Measurements from ENCODE around the gene CDC7.

Gene CDC7

GRCh38 chr1:91499904-91500755, 521 bp upstream of the CDC7 start:
- Histone ChIP-seq H3K9me3 (ENCODE audit: control insufficient read depth, low read length) (no peaks in the 10 kb centered on the region), H3K9ac (ENCODE audit: low read length) (peak overlapping the region; percentile 86), H3K27me3 (replicated peaks; ENCODE audit: control insufficient read depth, insufficient read depth, low read length) (no peaks in the 10 kb centered on the region), H3K36me3 (ENCODE audit: control insufficient read depth, insufficient read depth, low read length, severe bottlenecking) (no peaks in the 10 kb centered on the region), H3K4me3 (ENCODE audit: low read length) (peak overlapping the region; percentile 96), H3K4me1 (ENCODE audit: control insufficient read depth, insufficient read depth, low read length) (peaks cover 16% of the 10 kb centered on the region)
- no peak for DNase-seq (ENCODE audit: low read depth)

GRCh38 chr1:91501523-91501851, 836 bp downstream of the CDC7 start:
- Histone ChIP-seq H3K9me3 (ENCODE audit: control insufficient read depth, low read length) (no peaks in the 10 kb centered on the region), H3K4me1 (ENCODE audit: control insufficient read depth, insufficient read depth, low read length) (peaks cover 16% of the 10 kb centered on the region), H3K9ac (ENCODE audit: low read length) (peak overlapping the region; percentile 86), H3K4me3 (ENCODE audit: low read length) (peak overlapping the region; percentile 96), H3K36me3 (ENCODE audit: control insufficient read depth, insufficient read depth, low read length, severe bottlenecking) (no peaks in the 10 kb centered on the region), H3K27me3 (replicated peaks; ENCODE audit: control insufficient read depth, insufficient read depth, low read length) (no peaks in the 10 kb centered on the region)
- peak; percentile 72 for DNase-seq (ENCODE audit: low read depth)

- Histone ChIP-seq H3K9ac (ENCODE audit: low read length) (peak overlapping the region; percentile 86), H3K27me3 (replicated peaks; ENCODE audit: control insufficient read depth, insufficient read depth, low read length) (no peaks in the 10 kb centered on the region), H3K9me3 (ENCODE audit: control insufficient read depth, low read length) (no peaks in the 10 kb centered on the region), H3K4me3 (ENCODE audit: low read length) (peak overlapping the region; percentile 96), H3K36me3 (ENCODE audit: control insufficient read depth, insufficient read depth, low read length, severe bottlenecking) (no peaks in the 10 kb centered on the region), H3K4me1 (ENCODE audit: control insufficient read depth, insufficient read depth, low read length) (peaks cover 16% of the 10 kb centered on the region)
- no peak for DNase-seq (ENCODE audit: low read depth)
Measured at GRCh38 chr1:91501971-91502671, 1.5 kb downstream of the CDC7 start.

- Histone ChIP-seq H3K36me3 (ENCODE audit: control insufficient read depth, insufficient read depth, low read length, severe bottlenecking) (no peaks in the 10 kb centered on the region), H3K4me3 (ENCODE audit: low read length) (no peak overlapping the region), H3K9ac (ENCODE audit: low read length) (peak overlapping the region; percentile 21), H3K27me3 (replicated peaks; ENCODE audit: control insufficient read depth, insufficient read depth, low read length) (no peaks in the 10 kb centered on the region), H3K9me3 (ENCODE audit: control insufficient read depth, low read length) (no peaks in the 10 kb centered on the region), H3K4me1 (ENCODE audit: control insufficient read depth, insufficient read depth, low read length) (peaks cover 16% of the 10 kb centered on the region)
- DNase-seq (ENCODE audit: low read depth) = no peak
Measured at GRCh38 chr1:91502672-91503184, 2.1 kb downstream of the CDC7 start.

- H3K36me3 ChIP-seq (ENCODE audit: control insufficient read depth, insufficient read depth, low read length, severe bottlenecking) = no peaks in the 10 kb centered on the region
- no peak for DNase-seq (ENCODE audit: low read depth)
- no peak overlapping the region for H3K4me3 ChIP-seq (ENCODE audit: low read length)
- H3K4me1 ChIP-seq (ENCODE audit: control insufficient read depth, insufficient read depth, low read length) = peaks cover 16% of the 10 kb centered on the region
- H3K27me3 ChIP-seq (replicated peaks; ENCODE audit: control insufficient read depth, insufficient read depth, low read length) = no peaks in the 10 kb centered on the region
- no peak overlapping the region for H3K9ac ChIP-seq (ENCODE audit: low read length)
- H3K9me3 ChIP-seq (ENCODE audit: control insufficient read depth, low read length) = no peaks in the 10 kb centered on the region
Measured at GRCh38 chr1:91503332-91503900, 2.8 kb downstream of the CDC7 start.

GRCh38 chr1:91503975-91504530, 3.4 kb downstream of the CDC7 start:
- DNase-seq (ENCODE audit: low read depth) = no peak
- Histone ChIP-seq H3K9ac (ENCODE audit: low read length) (no peak overlapping the region), H3K36me3 (ENCODE audit: control insufficient read depth, insufficient read depth, low read length, severe bottlenecking) (no peaks in the 10 kb centered on the region), H3K4me3 (ENCODE audit: low read length) (no peak overlapping the region), H3K9me3 (ENCODE audit: control insufficient read depth, low read length) (no peaks in the 10 kb centered on the region), H3K27me3 (replicated peaks; ENCODE audit: control insufficient read depth, insufficient read depth, low read length) (no peaks in the 10 kb centered on the region), H3K4me1 (ENCODE audit: control insufficient read depth, insufficient read depth, low read length) (peaks cover 16% of the 10 kb centered on the region)

- no peaks in the 10 kb centered on the region for H3K9me3 ChIP-seq (ENCODE audit: control insufficient read depth, low read length)
- H3K4me3 ChIP-seq (ENCODE audit: low read length) = no peak overlapping the region
- peaks cover 14% of the 10 kb centered on the region for H3K4me1 ChIP-seq (ENCODE audit: control insufficient read depth, insufficient read depth, low read length)
- no peaks in the 10 kb centered on the region for H3K36me3 ChIP-seq (ENCODE audit: control insufficient read depth, insufficient read depth, low read length, severe bottlenecking)
- H3K9ac ChIP-seq (ENCODE audit: low read length) = no peak overlapping the region
- no peaks in the 10 kb centered on the region for H3K27me3 ChIP-seq (replicated peaks; ENCODE audit: control insufficient read depth, insufficient read depth, low read length)
- no peak for DNase-seq (ENCODE audit: low read depth)
Measured at GRCh38 chr1:91505086-91505485, 4.4 kb downstream of the CDC7 start.

GRCh38 chr1:91506071-91506470, 5.4 kb downstream of the CDC7 start:
- no peak overlapping the region for H3K9ac ChIP-seq (ENCODE audit: low read length)
- DNase-seq (ENCODE audit: low read depth) = no peak
- H3K4me3 ChIP-seq (ENCODE audit: low read length) = no peak overlapping the region
- H3K4me1 ChIP-seq (ENCODE audit: control insufficient read depth, insufficient read depth, low read length) = peaks cover 14% of the 10 kb centered on the region
- no peaks in the 10 kb centered on the region for H3K9me3 ChIP-seq (ENCODE audit: control insufficient read depth, low read length)
- H3K27me3 ChIP-seq (replicated peaks; ENCODE audit: control insufficient read depth, insufficient read depth, low read length) = no peaks in the 10 kb centered on the region
- no peaks in the 10 kb centered on the region for H3K36me3 ChIP-seq (ENCODE audit: control insufficient read depth, insufficient read depth, low read length, severe bottlenecking)

- Histone ChIP-seq H3K4me1 (ENCODE audit: control insufficient read depth, insufficient read depth, low read length) (peaks cover 18% of the 10 kb centered on the region), H3K36me3 (ENCODE audit: control insufficient read depth, insufficient read depth, low read length, severe bottlenecking) (no peaks in the 10 kb centered on the region), H3K27me3 (replicated peaks; ENCODE audit: control insufficient read depth, insufficient read depth, low read length) (no peaks in the 10 kb centered on the region), H3K9ac (ENCODE audit: low read length) (no peak overlapping the region), H3K4me3 (ENCODE audit: low read length) (no peak overlapping the region), H3K9me3 (ENCODE audit: control insufficient read depth, low read length) (no peaks in the 10 kb centered on the region)
- no peak for DNase-seq (ENCODE audit: low read depth)
Measured at GRCh38 chr1:91507328-91507727, 6.7 kb downstream of the CDC7 start.

GRCh38 chr1:91510754-91511153, 10.1 kb downstream of the CDC7 start:
- Histone ChIP-seq H3K36me3 (ENCODE audit: control insufficient read depth, insufficient read depth, low read length, severe bottlenecking) (no peaks in the 10 kb centered on the region), H3K4me1 (ENCODE audit: control insufficient read depth, insufficient read depth, low read length) (peaks cover 23% of the 10 kb centered on the region), H3K27me3 (replicated peaks; ENCODE audit: control insufficient read depth, insufficient read depth, low read length) (no peaks in the 10 kb centered on the region), H3K9ac (ENCODE audit: low read length) (peak overlapping the region; percentile 57), H3K9me3 (ENCODE audit: control insufficient read depth, low read length) (no peaks in the 10 kb centered on the region), H3K4me3 (ENCODE audit: low read length) (no peak overlapping the region)
- DNase-seq (ENCODE audit: low read depth) = no peak

GRCh38 chr1:91511386-91511785, 10.7 kb downstream of the CDC7 start:
- Histone ChIP-seq H3K9me3 (ENCODE audit: control insufficient read depth, low read length) (no peaks in the 10 kb centered on the region), H3K9ac (ENCODE audit: low read length) (peak overlapping the region; percentile 57), H3K4me3 (ENCODE audit: low read length) (no peak overlapping the region), H3K36me3 (ENCODE audit: control insufficient read depth, insufficient read depth, low read length, severe bottlenecking) (no peaks in the 10 kb centered on the region), H3K27me3 (replicated peaks; ENCODE audit: control insufficient read depth, insufficient read depth, low read length) (no peaks in the 10 kb centered on the region), H3K4me1 (ENCODE audit: control insufficient read depth, insufficient read depth, low read length) (peaks cover 23% of the 10 kb centered on the region)
- peak; percentile 83 for DNase-seq (ENCODE audit: low read depth)
